GM23338 (cell line): ENCODE results near the gene TARS3. TPM values are rescaled to one million over a fixed set of nuclear protein-coding genes. Genes with fewer than 3 reads are reported as not detected.
A peak's percentile ranks its signal among the peaks of the same experiment; 100 is the strongest.
"Not testable (repeated sequence)": the region's sequence is repeated elsewhere in the genome, so short reads cannot be mapped to it uniquely, and the experiment has no call there.

Experiments
- ATAC-seq: fragments of 200-7000 bp; cut with Tn5 transposase; 3 replicates; pipeline ENCODE4 v1.9.1; 2020
- DNase-seq: peaks from one replicate; pipeline ENCODE4 v3.0.0-alpha.2; 2015; ENCODE audit warnings: low spot score
- H2AFZ ChIP-seq: fragments of 200-600 bp; sonication (generic); 2 replicates; pipeline ENCODE4 v1.8.0; 2016; ENCODE audit warnings: antibody characterized with exemption, mild to moderate bottlenecking, moderate library complexity
- H3F3A ChIP-seq: fragments of 200-600 bp; sonication (generic); replicated peaks from 2 replicates; pipeline ENCODE4 v1.8.0; 2017; ENCODE audit warnings: antibody characterized with exemption, mixed run types, low read depth
- H3K27ac ChIP-seq: fragments of 200-600 bp; sonication (generic); 2 replicates; pipeline ENCODE4 v1.6.1; 2016; ENCODE audit warnings: low read depth
- H3K27me3 ChIP-seq: fragments of 200-600 bp; sonication (generic); 2 replicates; pipeline ENCODE4 v1.8.0; 2016; ENCODE audit warnings: mild to moderate bottlenecking, mixed run types, moderate library complexity; ENCODE audit not compliant: insufficient read depth
- H3K36me3 ChIP-seq: fragments of 200-600 bp; sonication (generic); 2 replicates; pipeline ENCODE4 v1.8.0; 2016; ENCODE audit warnings: mild to moderate bottlenecking; ENCODE audit not compliant: insufficient read depth
- H3K4me1 ChIP-seq: fragments of 200-600 bp; sonication (generic); 2 replicates; pipeline ENCODE4 v1.8.0; 2016; ENCODE audit warnings: mild to moderate bottlenecking, moderate library complexity; ENCODE audit not compliant: insufficient read depth
- H3K4me2 ChIP-seq: fragments of 200-600 bp; sonication (generic); 2 replicates; pipeline ENCODE4 v1.7.1; 2017; ENCODE audit warnings: mixed run types
- H3K4me3 ChIP-seq: fragments of 200-600 bp; sonication (generic); 2 replicates; pipeline ENCODE4 v1.6.1; 2016; ENCODE audit warnings: mixed run types
- H3K79me2 ChIP-seq: fragments of 200-600 bp; sonication (generic); replicated peaks from 2 replicates; pipeline ENCODE4 v1.8.0; 2017; ENCODE audit warnings: mild to moderate bottlenecking; ENCODE audit not compliant: insufficient read depth
- H3K9me2 ChIP-seq: fragments of 200-600 bp; sonication (generic); 2 replicates; pipeline ENCODE4 v1.8.0; 2017; ENCODE audit not compliant: insufficient read depth
- H4K20me1 ChIP-seq: fragments of 200-600 bp; sonication (generic); replicated peaks from 2 replicates; pipeline ENCODE4 v1.8.0; 2017; ENCODE audit warnings: mild to moderate bottlenecking; ENCODE audit not compliant: insufficient read depth
- H3K27ac Mint-ChIP-seq: 2 replicates; pipeline ENCODE4 v1.8.0; 2020; ENCODE audit warnings: inconsistent platforms, mild to moderate bottlenecking, moderate library complexity, mixed read lengths
- H3K27me3 Mint-ChIP-seq: 3 replicates; pipeline ENCODE4 v1.8.0; 2022; ENCODE audit warnings: low read depth, mild to moderate bottlenecking, moderate library complexity, mixed read lengths, inconsistent platforms; ENCODE audit not compliant: insufficient read depth, poor library complexity
- H3K36me3 Mint-ChIP-seq: 3 replicates; pipeline ENCODE4 v1.8.0; 2021; ENCODE audit warnings: low read depth, mild to moderate bottlenecking, inconsistent platforms, moderate library complexity, mixed read lengths
- H3K4me1 Mint-ChIP-seq: 3 replicates; pipeline ENCODE4 v1.8.0; 2020; ENCODE audit warnings: mild to moderate bottlenecking, inconsistent platforms, mixed read lengths
- H3K4me3 Mint-ChIP-seq: 3 replicates; pipeline ENCODE4 v1.8.0; 2021; ENCODE audit warnings: moderate library complexity, mild to moderate bottlenecking, inconsistent platforms, mixed read lengths
- H3K9me3 Mint-ChIP-seq: 3 replicates; pipeline ENCODE4 v1.8.0; 2020; ENCODE audit warnings: moderate library complexity, mild to moderate bottlenecking, inconsistent platforms, mixed read lengths
- CREB1 ChIP-seq: fragments of 250-450 bp; sonication (Bioruptor Pico); IDR thresholded peaks from 2 replicates; pipeline ENCODE4 v1.5.0; 2020; ENCODE audit warnings: low read depth, mild to moderate bottlenecking, moderate library complexity
- ETS1 ChIP-seq: IDR thresholded peaks from 2 replicates; pipeline ENCODE4 v1.6.1; 2016; ENCODE audit warnings: antibody characterized with exemption
- EZH2phosphoT487 ChIP-seq: fragments of 200-600 bp; sonication (generic); IDR thresholded peaks from one replicate; pipeline ENCODE4 v1.8.1; 2018; ENCODE audit warnings: antibody characterized with exemption; ENCODE audit not compliant: unreplicated experiment
- NANOG ChIP-seq: IDR thresholded peaks from 2 replicates; pipeline ENCODE4 v1.6.1; 2016; ENCODE audit warnings: antibody characterized with exemption, borderline replicate concordance
- POLR2AphosphoS5 ChIP-seq: IDR thresholded peaks from 2 replicates; pipeline ENCODE4 v1.6.1; 2016; ENCODE audit warnings: antibody characterized with exemption, low read depth
- STAT1 ChIP-seq: IDR thresholded peaks from one replicate; pipeline ENCODE4 v1.6.1; 2016; ENCODE audit warnings: antibody characterized with exemption; ENCODE audit not compliant: unreplicated experiment
- ZNF331 ChIP-seq: fragments of 250-450 bp; sonication (Bioruptor Pico); IDR thresholded peaks from 2 replicates; pipeline ENCODE4 v1.5.0; 2020; ENCODE audit warnings: low read depth, mild to moderate bottlenecking, moderate library complexity
- polyA plus RNA-seq: library from polyadenylated mRNA; unstranded; fragments of >200 nt; fragmentation: Nextera tagmentation; extraction: Ambion mirVana; gene quantifications from 2 replicates; pipeline ENCODE4 v1.2.1, GENCODE V29; 2016
- total RNA-seq: library from RNA; depleted of rRNA; stranded (reverse); fragments of >200 nt; shearing (Covaris generic); gene quantifications from 2 replicates; pipeline ENCODE4 v1.2.3, GENCODE V29; 2014
- TF ChIP-seq, protein P1 (sequence below): fragments of 250-450 bp; sonication (Bioruptor Pico); IDR thresholded peaks from 2 replicates; pipeline ENCODE4 v1.5.0; 2020; ENCODE audit warnings: mild to moderate bottlenecking, moderate library complexity
- TF ChIP-seq, protein P2 (sequence below), 2 experiments: fragments of 200-600 bp in 1 of 2; sonication (generic) in 1 of 2; conservative IDR thresholded peaks; 2 replicates each; pipeline versions ENCODE4 v1.5.1 to v1.6.1; 2016 to 2017; ENCODE audit warnings: antibody characterized with exemption in 2 of 2, low read depth in 2 of 2, mild to moderate bottlenecking in 2 of 2, moderate library complexity in 1 of 2

The TARS3 gene
- total and polyA plus RNA-seq, 2 experiments from 2014 or later = 13.0 to 15.4 TPM

DNA sequence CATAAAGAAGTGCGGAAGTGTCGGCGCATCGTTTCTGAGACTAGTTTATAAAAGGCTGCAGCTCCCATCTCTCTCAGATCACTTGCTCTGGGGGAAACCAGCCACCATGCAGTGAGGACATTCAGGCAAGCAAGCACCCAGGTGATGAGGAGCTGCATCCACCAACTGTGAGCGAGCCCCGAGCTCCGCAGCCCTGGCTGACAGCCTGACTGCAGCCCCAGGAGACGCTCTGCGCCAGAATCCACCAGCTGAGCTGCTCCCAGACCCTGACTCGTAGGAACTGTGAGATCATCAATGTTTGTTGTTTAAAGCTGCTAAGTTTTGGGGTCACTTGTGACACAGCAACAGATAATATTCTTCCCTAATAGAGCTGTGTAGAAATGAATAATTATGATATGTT, 67.1 kb downstream of the TARS3 start (continued):
- TF ChIP-seq, protein P1, sequence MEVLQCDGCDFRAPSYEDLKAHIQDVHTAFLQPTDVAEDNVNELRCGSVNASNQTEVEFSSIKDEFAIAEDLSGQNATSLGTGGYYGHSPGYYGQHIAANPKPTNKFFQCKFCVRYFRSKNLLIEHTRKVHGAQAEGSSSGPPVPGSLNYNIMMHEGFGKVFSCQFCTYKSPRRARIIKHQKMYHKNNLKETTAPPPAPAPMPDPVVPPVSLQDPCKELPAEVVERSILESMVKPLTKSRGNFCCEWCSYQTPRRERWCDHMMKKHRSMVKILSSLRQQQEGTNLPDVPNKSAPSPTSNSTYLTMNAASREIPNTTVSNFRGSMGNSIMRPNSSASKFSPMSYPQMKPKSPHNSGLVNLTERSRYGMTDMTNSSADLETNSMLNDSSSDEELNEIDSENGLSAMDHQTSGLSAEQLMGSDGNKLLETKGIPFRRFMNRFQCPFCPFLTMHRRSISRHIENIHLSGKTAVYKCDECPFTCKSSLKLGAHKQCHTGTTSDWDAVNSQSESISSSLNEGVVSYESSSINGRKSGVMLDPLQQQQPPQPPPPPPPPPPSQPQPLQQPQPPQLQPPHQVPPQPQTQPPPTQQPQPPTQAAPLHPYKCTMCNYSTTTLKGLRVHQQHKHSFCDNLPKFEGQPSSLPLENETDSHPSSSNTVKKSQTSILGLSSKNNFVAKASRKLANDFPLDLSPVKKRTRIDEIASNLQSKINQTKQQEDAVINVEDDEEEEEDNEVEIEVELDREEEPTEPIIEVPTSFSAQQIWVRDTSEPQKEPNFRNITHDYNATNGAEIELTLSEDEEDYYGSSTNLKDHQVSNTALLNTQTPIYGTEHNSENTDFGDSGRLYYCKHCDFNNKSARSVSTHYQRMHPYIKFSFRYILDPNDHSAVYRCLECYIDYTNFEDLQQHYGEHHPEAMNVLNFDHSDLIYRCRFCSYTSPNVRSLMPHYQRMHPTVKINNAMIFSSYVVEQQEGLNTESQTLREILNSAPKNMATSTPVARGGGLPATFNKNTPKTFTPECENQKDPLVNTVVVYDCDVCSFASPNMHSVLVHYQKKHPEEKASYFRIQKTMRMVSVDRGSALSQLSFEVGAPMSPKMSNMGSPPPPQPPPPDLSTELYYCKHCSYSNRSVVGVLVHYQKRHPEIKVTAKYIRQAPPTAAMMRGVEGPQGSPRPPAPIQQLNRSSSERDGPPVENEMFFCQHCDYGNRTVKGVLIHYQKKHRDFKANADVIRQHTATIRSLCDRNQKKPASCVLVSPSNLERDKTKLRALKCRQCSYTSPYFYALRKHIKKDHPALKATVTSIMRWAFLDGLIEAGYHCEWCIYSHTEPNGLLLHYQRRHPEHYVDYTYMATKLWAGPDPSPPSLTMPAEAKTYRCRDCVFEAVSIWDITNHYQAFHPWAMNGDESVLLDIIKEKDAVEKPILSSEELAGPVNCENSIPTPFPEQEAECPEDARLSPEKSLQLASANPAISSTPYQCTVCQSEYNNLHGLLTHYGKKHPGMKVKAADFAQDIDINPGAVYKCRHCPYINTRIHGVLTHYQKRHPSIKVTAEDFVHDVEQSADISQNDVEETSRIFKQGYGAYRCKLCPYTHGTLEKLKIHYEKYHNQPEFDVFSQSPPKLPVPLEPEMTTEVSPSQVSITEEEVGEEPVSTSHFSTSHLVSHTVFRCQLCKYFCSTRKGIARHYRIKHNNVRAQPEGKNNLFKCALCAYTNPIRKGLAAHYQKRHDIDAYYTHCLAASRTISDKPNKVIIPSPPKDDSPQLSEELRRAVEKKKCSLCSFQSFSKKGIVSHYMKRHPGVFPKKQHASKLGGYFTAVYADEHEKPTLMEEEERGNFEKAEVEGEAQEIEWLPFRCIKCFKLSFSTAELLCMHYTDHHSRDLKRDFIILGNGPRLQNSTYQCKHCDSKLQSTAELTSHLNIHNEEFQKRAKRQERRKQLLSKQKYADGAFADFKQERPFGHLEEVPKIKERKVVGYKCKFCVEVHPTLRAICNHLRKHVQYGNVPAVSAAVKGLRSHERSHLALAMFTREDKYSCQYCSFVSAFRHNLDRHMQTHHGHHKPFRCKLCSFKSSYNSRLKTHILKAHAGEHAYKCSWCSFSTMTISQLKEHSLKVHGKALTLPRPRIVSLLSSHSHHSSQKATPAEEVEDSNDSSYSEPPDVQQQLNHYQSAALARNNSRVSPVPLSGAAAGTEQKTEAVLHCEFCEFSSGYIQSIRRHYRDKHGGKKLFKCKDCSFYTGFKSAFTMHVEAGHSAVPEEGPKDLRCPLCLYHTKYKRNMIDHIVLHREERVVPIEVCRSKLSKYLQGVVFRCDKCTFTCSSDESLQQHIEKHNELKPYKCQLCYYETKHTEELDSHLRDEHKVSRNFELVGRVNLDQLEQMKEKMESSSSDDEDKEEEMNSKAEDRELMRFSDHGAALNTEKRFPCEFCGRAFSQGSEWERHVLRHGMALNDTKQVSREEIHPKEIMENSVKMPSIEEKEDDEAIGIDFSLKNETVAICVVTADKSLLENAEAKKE (CRISPR knock-in tag) = no peak
- no peak for TF ChIP-seq EZH2phosphoT487
- TF ChIP-seq ZNF331 = no peak
- no peak for TF ChIP-seq ETS1
- no peak for TF ChIP-seq NANOG
- TF ChIP-seq STAT1 = no peak
- no peak for TF ChIP-seq CREB1 (CRISPR knock-in tag)
- TF ChIP-seq POLR2AphosphoS5 = no peak

DNA sequence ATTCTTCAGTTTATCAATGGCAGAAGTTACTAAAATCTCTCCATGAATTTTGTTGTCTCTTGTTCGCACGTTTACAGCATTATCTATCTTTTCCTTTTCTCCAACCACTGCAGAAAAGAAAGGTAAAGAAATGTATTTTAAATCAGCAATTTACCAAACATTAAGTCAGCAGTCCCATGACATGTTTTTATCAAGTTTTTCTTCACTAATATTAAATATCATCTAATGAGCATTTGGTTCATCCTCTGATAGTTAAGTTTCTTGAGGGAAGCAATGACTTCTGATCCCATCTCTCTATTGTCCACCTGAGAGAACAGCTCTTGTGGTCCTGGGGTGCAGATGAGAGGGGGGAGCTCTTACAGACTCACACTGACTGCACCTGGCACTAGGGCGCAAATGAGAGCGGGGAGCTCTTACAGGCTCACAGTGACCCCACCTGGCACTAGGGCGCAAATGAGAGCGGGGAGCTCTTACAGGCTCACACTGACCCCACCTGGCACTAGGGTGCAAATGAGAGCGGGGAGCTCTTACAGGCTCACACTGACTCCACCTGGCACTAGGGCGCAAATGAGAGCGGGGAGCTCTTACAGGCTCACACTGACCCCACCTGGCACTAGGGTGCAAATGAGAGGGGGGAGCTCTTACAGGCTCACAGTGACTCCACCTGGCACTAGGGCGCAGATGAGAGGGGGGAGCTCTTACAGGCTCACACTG, 69.5 kb downstream of the TARS3 start:
- TF ChIP-seq, protein P2, sequence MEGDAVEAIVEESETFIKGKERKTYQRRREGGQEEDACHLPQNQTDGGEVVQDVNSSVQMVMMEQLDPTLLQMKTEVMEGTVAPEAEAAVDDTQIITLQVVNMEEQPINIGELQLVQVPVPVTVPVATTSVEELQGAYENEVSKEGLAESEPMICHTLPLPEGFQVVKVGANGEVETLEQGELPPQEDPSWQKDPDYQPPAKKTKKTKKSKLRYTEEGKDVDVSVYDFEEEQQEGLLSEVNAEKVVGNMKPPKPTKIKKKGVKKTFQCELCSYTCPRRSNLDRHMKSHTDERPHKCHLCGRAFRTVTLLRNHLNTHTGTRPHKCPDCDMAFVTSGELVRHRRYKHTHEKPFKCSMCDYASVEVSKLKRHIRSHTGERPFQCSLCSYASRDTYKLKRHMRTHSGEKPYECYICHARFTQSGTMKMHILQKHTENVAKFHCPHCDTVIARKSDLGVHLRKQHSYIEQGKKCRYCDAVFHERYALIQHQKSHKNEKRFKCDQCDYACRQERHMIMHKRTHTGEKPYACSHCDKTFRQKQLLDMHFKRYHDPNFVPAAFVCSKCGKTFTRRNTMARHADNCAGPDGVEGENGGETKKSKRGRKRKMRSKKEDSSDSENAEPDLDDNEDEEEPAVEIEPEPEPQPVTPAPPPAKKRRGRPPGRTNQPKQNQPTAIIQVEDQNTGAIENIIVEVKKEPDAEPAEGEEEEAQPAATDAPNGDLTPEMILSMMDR (conservative IDR thresholded peaks at IDR 0.05; ENCODE audit: low read depth in 2 of 2) = peak in 1 of 2 experiments; percentile 67; a peak in 2 of 4 replicates
- H4K20me1 ChIP-seq, H3K27me3 Mint-ChIP-seq, H3K4me2 ChIP-seq, H3K27ac ChIP-seq, H3F3A ChIP-seq, H3K27me3 ChIP-seq, H3K4me3 ChIP-seq, H3K27ac Mint-ChIP-seq, H3K4me3 Mint-ChIP-seq, H3K4me1 ChIP-seq, H3K4me1 Mint-ChIP-seq, H2AFZ ChIP-seq, H3K36me3 ChIP-seq, ATAC-seq, H3K9me2 ChIP-seq: not testable (repeated sequence)
- H3K79me2 ChIP-seq = peaks cover 19% of the 10 kb centered on the region
- Mint-ChIP-seq H3K36me3 (peaks cover 30% of the 10 kb centered on the region), H3K9me3 (peaks cover 20% of the 10 kb centered on the region; the same call in 2 of the 3 replicates)
- peak; percentile 43 for DNase-seq
